ENCODE results near the gene PTPRK.

PTPRK gene

DNA sequence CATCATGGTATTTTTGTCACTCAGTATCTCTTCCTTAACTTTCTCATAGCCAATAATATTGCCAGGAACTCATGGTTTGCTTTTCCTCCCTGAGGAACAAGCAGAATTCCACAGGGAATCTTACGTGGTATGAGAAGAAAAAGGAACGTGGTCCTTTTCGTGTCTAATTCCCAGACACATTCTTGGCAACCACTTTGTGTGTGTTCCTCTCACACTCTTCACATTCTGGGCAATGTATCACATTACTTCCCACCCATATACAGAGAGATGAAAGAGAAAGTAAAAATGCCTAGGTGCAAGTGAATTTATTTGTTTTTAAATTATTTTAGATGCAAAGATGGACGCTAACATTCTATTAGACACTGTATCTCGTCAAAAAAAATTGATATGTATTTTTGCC lies 102.7 kb downstream of the PTPRK start:
- Histone ChIP-seq H3K27me3 (replicated peaks; ENCODE audit: control insufficient read depth, insufficient read depth, low read length) (no peaks in the 10 kb centered on the region), H3K36me3 (ENCODE audit: control insufficient read depth, insufficient read depth, low read length) (no peaks in the 10 kb centered on the region), H3K4me3 (replicated peaks; ENCODE audit: low read depth, low read length) (no peak overlapping the region)
- TF ChIP-seq, protein P1, sequence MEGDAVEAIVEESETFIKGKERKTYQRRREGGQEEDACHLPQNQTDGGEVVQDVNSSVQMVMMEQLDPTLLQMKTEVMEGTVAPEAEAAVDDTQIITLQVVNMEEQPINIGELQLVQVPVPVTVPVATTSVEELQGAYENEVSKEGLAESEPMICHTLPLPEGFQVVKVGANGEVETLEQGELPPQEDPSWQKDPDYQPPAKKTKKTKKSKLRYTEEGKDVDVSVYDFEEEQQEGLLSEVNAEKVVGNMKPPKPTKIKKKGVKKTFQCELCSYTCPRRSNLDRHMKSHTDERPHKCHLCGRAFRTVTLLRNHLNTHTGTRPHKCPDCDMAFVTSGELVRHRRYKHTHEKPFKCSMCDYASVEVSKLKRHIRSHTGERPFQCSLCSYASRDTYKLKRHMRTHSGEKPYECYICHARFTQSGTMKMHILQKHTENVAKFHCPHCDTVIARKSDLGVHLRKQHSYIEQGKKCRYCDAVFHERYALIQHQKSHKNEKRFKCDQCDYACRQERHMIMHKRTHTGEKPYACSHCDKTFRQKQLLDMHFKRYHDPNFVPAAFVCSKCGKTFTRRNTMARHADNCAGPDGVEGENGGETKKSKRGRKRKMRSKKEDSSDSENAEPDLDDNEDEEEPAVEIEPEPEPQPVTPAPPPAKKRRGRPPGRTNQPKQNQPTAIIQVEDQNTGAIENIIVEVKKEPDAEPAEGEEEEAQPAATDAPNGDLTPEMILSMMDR (IDR thresholded peaks at IDR 0.05; ENCODE audit: insufficient read depth, low read length, poor library complexity, severe bottlenecking), result no peak
- DNase-seq (ENCODE audit: extremely low read depth, insufficient read length), result no peak

DNA sequence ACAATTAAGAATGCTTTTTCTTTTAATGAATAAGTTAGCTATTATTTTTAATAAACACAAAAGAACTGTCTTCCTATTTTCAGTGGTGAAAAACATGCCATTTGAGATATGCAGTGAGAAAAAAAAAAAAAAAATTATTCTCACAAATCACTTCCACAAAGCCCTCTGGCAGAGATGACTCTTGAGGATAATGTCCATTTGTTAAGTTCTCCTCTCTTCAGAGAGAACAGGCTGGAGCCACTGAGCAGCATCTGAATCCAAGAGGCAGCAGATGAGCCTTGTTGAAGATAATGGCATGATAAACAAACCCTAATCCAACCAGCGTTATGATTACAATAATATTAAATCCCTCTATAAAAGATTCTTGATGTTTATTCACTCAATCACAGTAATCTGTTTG lies 105.0 kb downstream of the PTPRK start:
- TF ChIP-seq, protein P1 (IDR thresholded peaks at IDR 0.05; ENCODE audit: insufficient read depth, low read length, poor library complexity, severe bottlenecking), result no peak
- Histone ChIP-seq H3K27me3 (replicated peaks; ENCODE audit: control insufficient read depth, insufficient read depth, low read length) (no peaks in the 10 kb centered on the region), H3K36me3 (ENCODE audit: control insufficient read depth, insufficient read depth, low read length) (no peaks in the 10 kb centered on the region), H3K4me3 (replicated peaks; ENCODE audit: low read depth, low read length) (no peak overlapping the region)
- no peak for DNase-seq (ENCODE audit: extremely low read depth, insufficient read length)

DNA sequence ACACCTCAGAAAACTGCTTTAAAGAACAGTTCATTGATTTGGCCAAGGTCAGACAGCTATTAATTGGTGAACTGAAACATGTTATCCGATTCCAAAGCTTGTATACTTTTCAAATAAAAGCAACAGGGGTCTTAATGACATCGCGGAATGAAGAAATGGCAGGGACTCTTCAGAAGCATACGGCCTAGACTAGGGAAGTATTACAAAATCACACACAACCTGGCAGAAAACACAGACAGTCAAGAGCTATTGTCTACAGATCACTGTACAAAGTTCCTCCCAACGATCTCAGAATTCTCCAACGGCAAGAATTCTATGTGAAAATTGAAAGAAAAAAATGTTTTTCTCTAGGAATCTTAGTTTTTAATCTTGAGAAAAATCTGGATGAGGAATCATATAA lies 105.5 kb downstream of the PTPRK start:
- DNase-seq (ENCODE audit: extremely low read depth, insufficient read length), result no peak
- Histone ChIP-seq H3K4me3 (replicated peaks; ENCODE audit: low read depth, low read length) (no peak overlapping the region), H3K27me3 (replicated peaks; ENCODE audit: control insufficient read depth, insufficient read depth, low read length) (no peaks in the 10 kb centered on the region), H3K36me3 (ENCODE audit: control insufficient read depth, insufficient read depth, low read length) (no peaks in the 10 kb centered on the region)
- TF ChIP-seq, protein P1 (IDR thresholded peaks at IDR 0.05; ENCODE audit: insufficient read depth, low read length, poor library complexity, severe bottlenecking), result no peak

DNA sequence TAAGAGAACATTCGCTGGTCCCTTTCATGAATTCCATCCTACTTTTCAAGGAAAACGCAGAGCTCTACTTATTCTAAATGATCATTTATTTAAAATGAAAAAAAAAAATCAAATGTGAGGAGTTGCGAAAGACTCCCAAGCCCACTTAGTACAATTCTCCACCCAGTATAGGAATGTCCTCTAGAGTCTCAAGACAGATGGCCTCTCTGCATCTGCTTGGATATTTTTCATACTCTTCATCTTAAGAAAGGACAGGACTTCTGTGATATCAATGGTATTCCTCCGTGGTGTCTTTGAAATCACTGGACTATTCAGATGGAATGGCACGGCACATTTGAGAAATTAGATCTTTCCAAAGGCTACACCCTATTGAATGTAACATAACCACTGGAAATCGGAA lies 107.1 kb downstream of the PTPRK start:
- H3K27me3 ChIP-seq (replicated peaks; ENCODE audit: control insufficient read depth, insufficient read depth, low read length), result no peaks in the 10 kb centered on the region
- no peak for DNase-seq (ENCODE audit: extremely low read depth, insufficient read length)
- TF ChIP-seq, protein P1 (IDR thresholded peaks at IDR 0.05; ENCODE audit: insufficient read depth, low read length, poor library complexity, severe bottlenecking), result no peak
- H3K36me3 ChIP-seq (ENCODE audit: control insufficient read depth, insufficient read depth, low read length), result no peaks in the 10 kb centered on the region
- no peak overlapping the region for H3K4me3 ChIP-seq (replicated peaks; ENCODE audit: low read depth, low read length)

DNA sequence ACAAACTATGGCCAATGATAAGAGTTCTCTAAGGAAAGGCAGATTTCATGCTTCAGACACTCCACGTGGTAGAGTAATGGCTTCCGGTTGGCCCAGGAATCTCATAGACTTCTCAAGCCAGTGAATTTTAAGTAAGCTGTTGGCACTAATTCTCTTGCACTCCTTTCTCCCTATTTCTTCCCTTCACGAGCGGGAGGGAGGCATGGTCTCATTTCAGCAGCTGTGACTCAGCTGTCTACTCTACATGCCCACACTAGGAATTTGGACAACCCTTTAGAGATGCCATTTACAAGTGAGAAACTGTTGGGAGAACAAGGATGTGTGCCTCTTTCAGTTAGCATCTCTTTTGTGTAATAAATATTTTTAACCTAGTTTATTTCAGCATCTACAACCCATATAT lies 107.7 kb downstream of the PTPRK start:
- H3K36me3 ChIP-seq (ENCODE audit: control insufficient read depth, insufficient read depth, low read length), result no peaks in the 10 kb centered on the region
- H3K4me3 ChIP-seq (replicated peaks; ENCODE audit: low read depth, low read length), result no peak overlapping the region
- TF ChIP-seq, protein P1 (IDR thresholded peaks at IDR 0.05; ENCODE audit: insufficient read depth, low read length, poor library complexity, severe bottlenecking), result no peak
- no peaks in the 10 kb centered on the region for H3K27me3 ChIP-seq (replicated peaks; ENCODE audit: control insufficient read depth, insufficient read depth, low read length)
- no peak for DNase-seq (ENCODE audit: extremely low read depth, insufficient read length)

DNA sequence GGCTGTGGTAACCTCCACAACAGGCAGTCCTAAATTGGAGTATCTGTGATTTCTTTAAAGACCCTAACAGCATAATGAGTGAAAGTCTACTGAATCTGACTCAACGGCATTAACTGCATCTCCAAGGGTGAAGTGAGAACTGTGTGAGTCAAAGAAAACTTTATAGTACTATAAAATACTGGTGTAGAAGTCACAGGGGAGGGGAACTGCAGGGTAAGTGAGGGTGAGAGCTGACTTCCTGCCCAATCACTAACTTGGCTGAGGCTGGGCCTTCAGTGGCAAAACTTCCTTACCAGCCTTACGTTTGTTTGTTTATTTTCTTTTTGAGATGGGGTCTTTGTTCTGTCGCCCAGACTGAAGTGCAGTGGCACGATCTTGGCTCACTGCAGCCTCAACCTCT lies 109.8 kb downstream of the PTPRK start:
- TF ChIP-seq, protein P1 (IDR thresholded peaks at IDR 0.05; ENCODE audit: insufficient read depth, low read length, poor library complexity, severe bottlenecking), result no peak
- Histone ChIP-seq H3K27me3 (replicated peaks; ENCODE audit: control insufficient read depth, insufficient read depth, low read length) (no peaks in the 10 kb centered on the region), H3K36me3 (ENCODE audit: control insufficient read depth, insufficient read depth, low read length) (no peaks in the 10 kb centered on the region), H3K4me3 (replicated peaks; ENCODE audit: low read depth, low read length) (no peak overlapping the region)
- DNase-seq (ENCODE audit: extremely low read depth, insufficient read length), result no peak
